HFFc6 (cell line): ENCODE data around the gene POMGNT2. TPM values are rescaled to one million over a fixed set of nuclear protein-coding genes. Genes with fewer than 3 reads are reported as not detected.

Experiments used
- DNase-seq: peaks from one replicate; pipeline ENCODE4 v3.0.0-alpha.2; 2018
- H3K27ac Mint-ChIP-seq: 2 replicates; pipeline ENCODE4 v1.8.0; 2020; ENCODE audit warnings: mild to moderate bottlenecking, mixed read lengths
- H3K27me3 Mint-ChIP-seq: 2 replicates; pipeline ENCODE4 v1.8.0; 2021; ENCODE audit warnings: mild to moderate bottlenecking, moderate library complexity, mixed read lengths; ENCODE audit not compliant: insufficient read depth
- H3K36me3 Mint-ChIP-seq: 2 replicates; pipeline ENCODE4 v1.8.0; 2021; ENCODE audit warnings: low read depth, mixed read lengths
- H3K4me1 Mint-ChIP-seq: 2 replicates; pipeline ENCODE4 v1.8.0; 2020; ENCODE audit warnings: low read depth, mixed read lengths
- H3K4me3 Mint-ChIP-seq: 2 replicates; pipeline ENCODE4 v1.8.0; 2020; ENCODE audit warnings: mild to moderate bottlenecking, moderate library complexity, mixed read lengths
- H3K9me3 Mint-ChIP-seq: 2 replicates; pipeline ENCODE4 v1.8.0; 2020; ENCODE audit warnings: mild to moderate bottlenecking, mixed read lengths
- total RNA-seq, 6 experiments: library from RNA; stranded (reverse); fragmentation: NEBNext Ultra II Directional; extraction: Animal tissue kit (Norgen Biotek cat#: 25700); gene quantifications; 2 replicates in 1 of 6; 3 replicates in 5 of 6; pipeline ENCODE4 v1.2.3, GENCODE V29; 2021
- TF ChIP-seq, protein P1 (sequence below): fragments of 200-600 bp; sonication (generic); IDR thresholded peaks from 2 replicates; pipeline ENCODE4 v1.5.0; 2021; ENCODE audit warnings: antibody characterized with exemption, mild to moderate bottlenecking

POMGNT2 gene
- total RNA-seq, 6 experiments from 2014 or later, result 6.7 to 10.4 (median 8.2) TPM

DNA sequence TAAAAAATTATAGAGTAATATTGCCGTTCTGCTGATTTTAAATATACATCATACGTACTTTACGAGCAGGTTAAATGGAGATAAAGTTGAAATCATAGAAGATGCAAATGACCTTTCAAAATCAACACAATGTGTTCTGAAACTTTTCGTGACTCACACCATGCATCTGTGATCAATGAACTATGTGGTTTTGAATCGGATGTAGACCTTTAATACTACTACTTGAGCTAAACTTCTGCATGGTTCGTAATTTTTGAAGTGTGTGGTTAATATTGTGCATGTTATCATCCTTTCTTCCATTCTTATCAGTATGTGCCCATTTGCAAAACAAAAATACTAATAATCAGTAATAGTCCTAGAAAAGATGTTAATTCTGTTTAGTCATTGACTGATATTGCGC, 67.9 kb downstream of the POMGNT2 start:
- TF ChIP-seq, protein P1, sequence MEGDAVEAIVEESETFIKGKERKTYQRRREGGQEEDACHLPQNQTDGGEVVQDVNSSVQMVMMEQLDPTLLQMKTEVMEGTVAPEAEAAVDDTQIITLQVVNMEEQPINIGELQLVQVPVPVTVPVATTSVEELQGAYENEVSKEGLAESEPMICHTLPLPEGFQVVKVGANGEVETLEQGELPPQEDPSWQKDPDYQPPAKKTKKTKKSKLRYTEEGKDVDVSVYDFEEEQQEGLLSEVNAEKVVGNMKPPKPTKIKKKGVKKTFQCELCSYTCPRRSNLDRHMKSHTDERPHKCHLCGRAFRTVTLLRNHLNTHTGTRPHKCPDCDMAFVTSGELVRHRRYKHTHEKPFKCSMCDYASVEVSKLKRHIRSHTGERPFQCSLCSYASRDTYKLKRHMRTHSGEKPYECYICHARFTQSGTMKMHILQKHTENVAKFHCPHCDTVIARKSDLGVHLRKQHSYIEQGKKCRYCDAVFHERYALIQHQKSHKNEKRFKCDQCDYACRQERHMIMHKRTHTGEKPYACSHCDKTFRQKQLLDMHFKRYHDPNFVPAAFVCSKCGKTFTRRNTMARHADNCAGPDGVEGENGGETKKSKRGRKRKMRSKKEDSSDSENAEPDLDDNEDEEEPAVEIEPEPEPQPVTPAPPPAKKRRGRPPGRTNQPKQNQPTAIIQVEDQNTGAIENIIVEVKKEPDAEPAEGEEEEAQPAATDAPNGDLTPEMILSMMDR, result no peak
- Mint-ChIP-seq H3K27me3 (peaks cover 29% of the 10 kb centered on the region), H3K9me3 (no peaks in the 10 kb centered on the region), H3K36me3 (no peaks in the 10 kb centered on the region), H3K4me3 (no peak overlapping the region), H3K4me1 (no peaks in the 10 kb centered on the region), H3K27ac (no peak overlapping the region)
- DNase-seq, result no peak

DNA sequence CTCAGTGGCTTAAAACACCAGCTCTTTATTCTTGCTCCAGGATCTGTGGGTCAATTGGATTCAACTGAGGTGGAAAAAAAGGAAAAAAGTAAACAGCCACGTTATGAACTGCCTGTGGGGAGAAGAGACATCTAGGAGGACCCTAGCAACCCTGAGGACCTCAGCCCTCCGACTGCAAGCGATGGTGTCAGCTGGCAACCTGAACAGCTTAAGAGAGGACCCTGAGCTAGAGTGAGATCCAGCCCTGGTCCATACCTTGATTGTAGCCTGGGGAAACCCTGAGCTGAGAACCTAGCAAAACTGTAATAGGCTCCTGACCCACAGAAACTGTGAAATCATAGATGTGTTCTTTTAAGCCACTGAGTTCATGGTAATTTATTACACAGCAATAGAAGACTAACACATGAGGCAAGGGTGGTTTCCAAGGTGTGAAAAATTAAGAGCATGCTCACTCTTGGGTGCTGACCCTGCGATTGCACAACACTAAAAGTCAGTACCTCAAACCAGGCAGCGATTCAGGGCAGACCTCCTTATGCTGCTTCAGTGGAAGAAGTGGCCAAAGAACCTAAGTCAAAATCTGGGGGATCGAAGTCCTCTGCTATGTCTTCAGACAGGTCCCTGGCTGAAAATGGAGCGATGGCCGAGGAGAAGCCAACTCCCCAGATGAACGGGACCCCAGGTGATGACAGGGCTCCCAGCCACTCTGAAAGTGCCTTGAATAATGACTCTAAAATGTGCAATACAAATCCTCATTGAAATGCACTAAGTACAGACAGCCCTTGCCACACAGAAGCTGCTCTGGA, 69.1 kb downstream of the POMGNT2 start:
- no peaks in the 10 kb centered on the region for H3K36me3 Mint-ChIP-seq
- no peak overlapping the region for H3K4me3 Mint-ChIP-seq
- no peak for DNase-seq
- peaks cover 23% of the 10 kb centered on the region for H3K27me3 Mint-ChIP-seq
- H3K27ac Mint-ChIP-seq, result no peak overlapping the region
- H3K4me1 Mint-ChIP-seq, result no peaks in the 10 kb centered on the region
- TF ChIP-seq, protein P1, result no peak
- H3K9me3 Mint-ChIP-seq, result no peaks in the 10 kb centered on the region

DNA sequence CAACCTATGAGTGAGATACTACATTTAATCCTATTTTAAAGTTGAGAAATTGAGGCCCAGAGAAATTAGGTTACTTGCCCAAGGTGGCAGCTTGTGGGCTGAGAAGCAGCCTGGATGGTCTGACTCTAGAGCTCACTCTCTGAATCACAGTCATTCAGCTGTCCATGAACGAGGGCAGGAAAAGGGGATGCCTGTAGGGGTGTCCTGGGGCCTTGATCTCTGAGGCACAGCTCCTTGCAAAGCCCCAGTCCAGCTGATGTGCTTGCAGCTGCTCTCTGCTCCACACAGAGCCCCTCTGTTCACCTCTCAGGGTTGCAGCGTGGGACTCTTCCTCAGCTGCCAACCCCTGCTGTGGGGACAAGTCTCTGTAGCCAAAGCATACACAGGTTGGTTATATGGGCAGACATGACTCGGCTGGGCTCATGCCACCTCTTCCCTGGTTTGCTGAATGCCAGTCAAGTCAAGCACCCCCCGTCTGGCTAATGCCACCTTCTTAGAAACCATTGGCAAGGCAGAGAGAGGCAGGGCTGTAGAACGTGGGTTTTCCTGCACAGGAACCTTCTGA, 70.0 kb downstream of the POMGNT2 start:
- no peak overlapping the region for H3K27ac Mint-ChIP-seq
- H3K4me3 Mint-ChIP-seq, result no peak overlapping the region
- no peak for DNase-seq
- H3K9me3 Mint-ChIP-seq, result no peaks in the 10 kb centered on the region
- no peaks in the 10 kb centered on the region for H3K4me1 Mint-ChIP-seq
- H3K27me3 Mint-ChIP-seq, result peaks cover 23% of the 10 kb centered on the region
- no peaks in the 10 kb centered on the region for H3K36me3 Mint-ChIP-seq
- TF ChIP-seq, protein P1, result no peak

DNA sequence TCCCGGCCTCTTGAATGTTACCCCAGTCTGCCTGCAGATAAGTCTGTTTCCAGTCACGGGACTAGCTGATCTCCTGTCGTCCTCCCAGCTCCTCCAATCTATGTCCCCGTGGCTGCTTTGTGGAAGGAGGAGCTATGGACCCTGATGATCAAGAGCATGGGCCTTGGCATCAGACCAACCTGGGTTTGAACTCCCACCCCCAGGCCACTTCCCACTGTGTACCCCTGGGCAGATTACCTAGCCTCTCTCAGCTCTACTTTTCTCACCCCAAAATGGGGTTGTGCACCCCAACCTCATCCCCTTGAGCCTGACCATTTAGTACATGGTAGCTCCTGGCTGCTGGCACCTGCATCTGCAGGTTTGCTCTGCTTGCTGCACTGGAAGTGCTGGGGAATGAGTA, 71.0 kb downstream of the POMGNT2 start:
- Mint-ChIP-seq H3K27ac (no peak overlapping the region), H3K36me3 (no peaks in the 10 kb centered on the region), H3K4me1 (no peaks in the 10 kb centered on the region), H3K4me3 (no peak overlapping the region), H3K9me3 (no peaks in the 10 kb centered on the region), H3K27me3 (peaks cover 29% of the 10 kb centered on the region)
- TF ChIP-seq, protein P1, result no peak
- no peak for DNase-seq

DNA sequence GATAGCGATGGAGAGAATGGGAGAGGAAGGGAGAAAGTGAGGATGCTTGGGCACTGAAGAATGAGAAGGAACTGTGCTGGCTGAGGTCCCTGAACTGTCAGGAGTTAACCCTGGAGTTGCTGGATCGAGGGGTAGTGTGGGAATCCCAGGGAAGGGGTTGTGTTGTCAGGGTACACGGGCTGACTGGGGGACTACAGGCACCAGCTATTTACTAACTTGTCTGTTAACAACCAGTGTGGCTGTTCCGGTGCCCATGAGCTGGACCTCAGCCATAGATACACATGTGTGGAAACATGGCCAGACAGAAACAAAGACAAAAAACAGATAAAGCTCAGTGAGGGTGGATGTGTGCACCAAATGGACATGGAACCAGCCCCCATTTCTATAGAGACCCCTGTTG, 71.7 kb downstream of the POMGNT2 start:
- TF ChIP-seq, protein P1, result no peak
- no peaks in the 10 kb centered on the region for H3K9me3 Mint-ChIP-seq
- H3K4me1 Mint-ChIP-seq, result no peaks in the 10 kb centered on the region
- no peak overlapping the region for H3K27ac Mint-ChIP-seq
- no peak for DNase-seq
- H3K27me3 Mint-ChIP-seq, result peaks cover 30% of the 10 kb centered on the region
- no peak overlapping the region for H3K4me3 Mint-ChIP-seq
- H3K36me3 Mint-ChIP-seq, result no peaks in the 10 kb centered on the region
